HG02571 (cell line): Measurements from ENCODE around the gene PCDHB6.
"Not testable (repeated sequence)": the region's sequence is repeated elsewhere in the genome, so short reads cannot be mapped to it uniquely, and the experiment has no call there.

Experiments used
- ATAC-seq: cut with Tn5 transposase; IDR thresholded peaks from one replicate; pipeline ENCODE4 v1.9.1; 2021; ENCODE audit warnings: mild to moderate bottlenecking, moderate library complexity; ENCODE audit not compliant: unreplicated experiment

The PCDHB6 gene

GRCh38 chr5:141149812-141150211 is at the start of gene PCDHB6:
Gene PCDHB6, plus strand, starts transcription at chr5:141150057. Its CDS starts 201 bp downstream, at chr5:141150258.
- no peak for ATAC-seq

GRCh38 chr5:141100243-141100805 is 49.5 kb upstream of the PCDHB6 start, which contains the start of gene PCDHB3:
Gene PCDHB3, plus strand, starts transcription at chr5:141100473. Its CDS starts 177 bp downstream, at chr5:141100650.
- ATAC-seq: no peak

- no peak for ATAC-seq
Measured at GRCh38 chr5:141101059-141101458, 48.8 kb upstream of the PCDHB6 start.

- ATAC-seq: not testable (repeated sequence)
Measured at GRCh38 chr5:141102070-141102469, 47.8 kb upstream of the PCDHB6 start.

GRCh38 chr5:141102471-141102870 is 47.4 kb upstream of the PCDHB6 start:
- ATAC-seq: not testable (repeated sequence)

GRCh38 chr5:141105350-141105749 is 44.5 kb upstream of the PCDHB6 start:
- no peak for ATAC-seq

GRCh38 chr5:141119250-141119649 is 30.6 kb upstream of the PCDHB6 start:
- ATAC-seq: no peak

GRCh38 chr5:141121563-141121962 is 28.3 kb upstream of the PCDHB6 start, which contains the start of gene PCDHB4:
Gene PCDHB4, plus strand, starts transcription at chr5:141121818. Its CDS starts 181 bp downstream, at chr5:141121999.
- no peak for ATAC-seq

GRCh38 chr5:141121985-141122384 is 27.9 kb upstream of the PCDHB6 start:
- ATAC-seq: no peak

GRCh38 chr5:141123396-141124135 is 26.3 kb upstream of the PCDHB6 start:
- ATAC-seq: not testable (repeated sequence)

GRCh38 chr5:141127305-141127704 is 22.6 kb upstream of the PCDHB6 start:
- ATAC-seq: no peak

GRCh38 chr5:141135030-141135717 is 14.7 kb upstream of the PCDHB6 start, which contains the start of gene PCDHB5:
Gene PCDHB5, plus strand, starts transcription at chr5:141135206. Its CDS starts 229 bp downstream, at chr5:141135435.
- ATAC-seq: no peak

GRCh38 chr5:141135718-141136266 is 14.1 kb upstream of the PCDHB6 start:
- ATAC-seq: no peak

- not testable (repeated sequence) for ATAC-seq
Measured at GRCh38 chr5:141137346-141137745, 12.5 kb upstream of the PCDHB6 start.

- no peak for ATAC-seq
Measured at GRCh38 chr5:141150224-141150992, 551 bp downstream of the PCDHB6 start.

- no peak for ATAC-seq
Measured at GRCh38 chr5:141150993-141151325, 1.1 kb downstream of the PCDHB6 start.

- not testable (repeated sequence) for ATAC-seq
Measured at GRCh38 chr5:141151632-141152031, 1.8 kb downstream of the PCDHB6 start.

- not testable (repeated sequence) for ATAC-seq
Measured at GRCh38 chr5:141152096-141152495, 2.2 kb downstream of the PCDHB6 start.

- no peak for ATAC-seq
Measured at GRCh38 chr5:141155540-141156374, 5.9 kb downstream of the PCDHB6 start.

GRCh38 chr5:141157356-141157755 is 7.5 kb downstream of the PCDHB6 start:
- ATAC-seq: not testable (repeated sequence)
